ENCODE data around the gene PICK1. TPM values are rescaled to one million over a fixed set of nuclear protein-coding genes. Genes with fewer than 3 reads are reported as not detected.

The PICK1 gene
- polyA plus RNA-seq, 1 donor (not counting 4 experiments of a cell fraction or from before 2014, with no cell fraction given) = 26.8 TPM

GRCh38 chr22:38016182-38017151 is 40.7 kb upstream of the PICK1 start:
- Histone ChIP-seq H3K9ac (ENCODE audit: control insufficient read depth, extremely low read depth, insufficient read depth, low read length) (no peak overlapping the region), H3K4me3 (ENCODE audit: control insufficient read depth in 2 of 3, extremely low read depth in 1 of 3, insufficient read depth in 2 of 3, low read depth in 1 of 3, low read length in 3 of 3) (no peak overlapping the region), H4K20me1 (ENCODE audit: control insufficient read depth, extremely low read depth, insufficient read depth, low read length) (no peaks in the 10 kb centered on the region), H3K36me3 (ENCODE audit: control insufficient read depth in 2 of 2, extremely low read depth in 1 of 2, insufficient read depth in 2 of 2, low read length in 2 of 2) (no peaks in the 10 kb centered on the region), H2AFZ (ENCODE audit: control insufficient read depth, low read length) (peak overlapping the region; percentile 70), H3K79me2 (ENCODE audit: control insufficient read depth, insufficient read depth, low read length) (no peaks in the 10 kb centered on the region), H3K27ac (ENCODE audit: control insufficient read depth, insufficient read depth, low read length) (no peak overlapping the region), H3K9me1 (ENCODE audit: control insufficient read depth, extremely low read depth, insufficient read depth, low read length) (no peaks in the 10 kb centered on the region), H3K4me1 (ENCODE audit: control insufficient read depth, extremely low read depth, insufficient read depth, low read length) (peaks cover 9% of the 10 kb centered on the region), H3K27me3 (ENCODE audit: control insufficient read depth, extremely low read depth, insufficient read depth, low read length) (no peaks in the 10 kb centered on the region), H3K4me2 (ENCODE audit: control insufficient read depth, extremely low read depth, insufficient read depth, low read depth, low read length) (peak overlapping the region; percentile 27), H3K9me3 (ENCODE audit: control insufficient read depth, low read depth, low read length) (no peaks in the 10 kb centered on the region)
- FAIRE-seq = no peak
- TF ChIP-seq, protein P1, sequence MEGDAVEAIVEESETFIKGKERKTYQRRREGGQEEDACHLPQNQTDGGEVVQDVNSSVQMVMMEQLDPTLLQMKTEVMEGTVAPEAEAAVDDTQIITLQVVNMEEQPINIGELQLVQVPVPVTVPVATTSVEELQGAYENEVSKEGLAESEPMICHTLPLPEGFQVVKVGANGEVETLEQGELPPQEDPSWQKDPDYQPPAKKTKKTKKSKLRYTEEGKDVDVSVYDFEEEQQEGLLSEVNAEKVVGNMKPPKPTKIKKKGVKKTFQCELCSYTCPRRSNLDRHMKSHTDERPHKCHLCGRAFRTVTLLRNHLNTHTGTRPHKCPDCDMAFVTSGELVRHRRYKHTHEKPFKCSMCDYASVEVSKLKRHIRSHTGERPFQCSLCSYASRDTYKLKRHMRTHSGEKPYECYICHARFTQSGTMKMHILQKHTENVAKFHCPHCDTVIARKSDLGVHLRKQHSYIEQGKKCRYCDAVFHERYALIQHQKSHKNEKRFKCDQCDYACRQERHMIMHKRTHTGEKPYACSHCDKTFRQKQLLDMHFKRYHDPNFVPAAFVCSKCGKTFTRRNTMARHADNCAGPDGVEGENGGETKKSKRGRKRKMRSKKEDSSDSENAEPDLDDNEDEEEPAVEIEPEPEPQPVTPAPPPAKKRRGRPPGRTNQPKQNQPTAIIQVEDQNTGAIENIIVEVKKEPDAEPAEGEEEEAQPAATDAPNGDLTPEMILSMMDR (optimal IDR thresholded peaks at IDR 0.05 in 1 of 3, IDR thresholded peaks at IDR 0.05 in 1 of 3, conservative IDR thresholded peaks at IDR 0.05 in 1 of 3; ENCODE audit: extremely low read depth in 1 of 3, insufficient read depth in 2 of 3, low read length in 3 of 3) = no peak
- no peak for TF ChIP-seq EZH2 (IDR thresholded peaks at IDR 0.05; ENCODE audit: low read length)
- no peak for DNase-seq (ENCODE audit: low read depth, low spot score)
- dilution Hi-C loops (cut with MboI; ENCODE audit: extremely low pct_ligation_motif_present, low sequenced_read_pairs) = no loop called here

- no peak for FAIRE-seq
These were observed 39.8 kb upstream of the PICK1 start for GRCh38 chr22:38017272-38017920.

More at GRCh38 chr22:38017272-38017920, 39.8 kb upstream of the PICK1 start:
- H3K9me3 ChIP-seq (ENCODE audit: control insufficient read depth, low read depth, low read length) = no peaks in the 10 kb centered on the region
- H3K4me1 ChIP-seq (ENCODE audit: control insufficient read depth, extremely low read depth, insufficient read depth, low read length) = peaks cover 9% of the 10 kb centered on the region
- H3K36me3 ChIP-seq (ENCODE audit: control insufficient read depth in 2 of 2, extremely low read depth in 1 of 2, insufficient read depth in 2 of 2, low read length in 2 of 2) = no peaks in the 10 kb centered on the region
- H3K79me2 ChIP-seq (ENCODE audit: control insufficient read depth, insufficient read depth, low read length) = no peaks in the 10 kb centered on the region
- no peaks in the 10 kb centered on the region for H4K20me1 ChIP-seq (ENCODE audit: control insufficient read depth, extremely low read depth, insufficient read depth, low read length)
- no peak for DNase-seq (ENCODE audit: low read depth, low spot score)
- H3K27ac ChIP-seq (ENCODE audit: control insufficient read depth, insufficient read depth, low read length) = no peak overlapping the region
- H3K4me3 ChIP-seq (ENCODE audit: control insufficient read depth in 2 of 3, extremely low read depth in 1 of 3, insufficient read depth in 2 of 3, low read depth in 1 of 3, low read length in 3 of 3) = no peak overlapping the region
- no peak overlapping the region for H3K4me2 ChIP-seq (ENCODE audit: control insufficient read depth, extremely low read depth, insufficient read depth, low read depth, low read length)
- no peaks in the 10 kb centered on the region for H3K9me1 ChIP-seq (ENCODE audit: control insufficient read depth, extremely low read depth, insufficient read depth, low read length)
- H2AFZ ChIP-seq (ENCODE audit: control insufficient read depth, low read length) = peak overlapping the region; percentile 15
- dilution Hi-C loops (cut with MboI; ENCODE audit: extremely low pct_ligation_motif_present, low sequenced_read_pairs) = no loop called here
- no peaks in the 10 kb centered on the region for H3K27me3 ChIP-seq (ENCODE audit: control insufficient read depth, extremely low read depth, insufficient read depth, low read length)
- no peak overlapping the region for H3K9ac ChIP-seq (ENCODE audit: control insufficient read depth, extremely low read depth, insufficient read depth, low read length)
- TF ChIP-seq, protein P1 (optimal IDR thresholded peaks at IDR 0.05 in 1 of 3, IDR thresholded peaks at IDR 0.05 in 1 of 3, conservative IDR thresholded peaks at IDR 0.05 in 1 of 3; ENCODE audit: extremely low read depth in 1 of 3, insufficient read depth in 2 of 3, low read length in 3 of 3) = peak in 1 of 3 experiments; percentile 12
- TF ChIP-seq EZH2 (IDR thresholded peaks at IDR 0.05; ENCODE audit: low read length) = no peak

Measured in keratinocyte (primary cell).